CD4-positive, alpha-beta T cell treated with Interleukin-17A for 1 hour (primary cell): ENCODE results near the gene LRSAM1.

Experiments
- DNase-seq: peaks from one replicate; pipeline ENCODE4 v3.0.0-alpha.2; 2020

The LRSAM1 gene

DNA sequence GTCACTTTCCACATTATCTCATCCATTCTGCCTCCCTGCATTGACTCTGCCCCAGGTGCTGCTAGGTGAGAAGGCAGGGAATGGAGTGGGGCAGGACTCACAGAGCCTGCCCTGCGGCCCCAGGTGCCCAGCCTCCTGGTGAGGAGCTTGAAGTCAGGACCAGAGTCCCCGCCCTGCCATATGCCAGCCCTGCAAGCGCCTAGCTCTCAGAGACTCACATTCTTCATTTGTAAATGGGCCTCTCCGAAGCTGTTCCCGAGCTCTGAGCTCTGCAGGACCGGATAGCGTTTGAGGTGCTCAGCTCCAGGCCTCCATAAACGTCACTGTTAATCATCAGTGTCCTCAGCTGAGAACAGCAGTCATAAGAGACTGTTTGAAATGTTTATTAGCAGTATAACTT lies 85.7 kb downstream of the LRSAM1 start:
- DNase-seq = no peak

DNA sequence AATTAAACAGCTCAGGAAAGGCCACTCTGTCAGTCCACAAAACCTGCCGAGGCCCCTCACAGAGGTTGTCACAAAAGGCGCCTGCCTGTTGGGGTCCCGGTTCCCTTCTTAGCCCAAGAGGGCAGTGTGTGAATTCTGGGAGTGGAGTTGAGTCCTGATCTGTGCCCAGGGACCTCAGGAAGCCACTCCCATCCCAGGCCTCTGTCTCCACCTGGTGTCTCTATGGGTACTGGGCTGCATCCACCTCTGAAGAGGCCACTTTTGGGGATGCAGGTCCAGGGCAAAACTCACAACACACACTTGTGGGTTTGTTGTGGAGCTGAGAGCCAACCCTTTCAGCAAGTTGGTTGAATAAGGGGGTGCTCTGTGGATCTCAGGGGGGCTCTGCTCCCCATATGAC lies 86.5 kb downstream of the LRSAM1 start:
- DNase-seq = no peak

DNA sequence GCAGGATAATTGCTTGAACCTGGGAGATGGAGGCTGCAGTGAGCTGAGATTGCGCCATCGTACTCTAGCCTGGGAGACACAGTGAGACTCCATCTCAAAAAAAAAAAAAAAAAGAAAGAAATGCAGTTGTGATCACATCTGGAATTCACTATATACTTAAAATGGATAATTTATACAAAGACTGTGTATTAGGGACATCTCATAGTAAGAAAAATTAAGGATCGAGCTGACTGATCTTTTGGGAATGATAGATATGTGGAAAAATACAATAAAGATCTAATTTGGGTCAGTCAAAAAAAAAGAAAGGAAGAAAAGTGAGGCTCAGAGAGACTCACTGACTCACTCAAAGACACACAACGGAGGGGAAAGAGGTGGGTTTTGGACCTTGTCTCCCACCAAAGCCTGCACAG lies 87.5 kb downstream of the LRSAM1 start:
- DNase-seq = no peak

DNA sequence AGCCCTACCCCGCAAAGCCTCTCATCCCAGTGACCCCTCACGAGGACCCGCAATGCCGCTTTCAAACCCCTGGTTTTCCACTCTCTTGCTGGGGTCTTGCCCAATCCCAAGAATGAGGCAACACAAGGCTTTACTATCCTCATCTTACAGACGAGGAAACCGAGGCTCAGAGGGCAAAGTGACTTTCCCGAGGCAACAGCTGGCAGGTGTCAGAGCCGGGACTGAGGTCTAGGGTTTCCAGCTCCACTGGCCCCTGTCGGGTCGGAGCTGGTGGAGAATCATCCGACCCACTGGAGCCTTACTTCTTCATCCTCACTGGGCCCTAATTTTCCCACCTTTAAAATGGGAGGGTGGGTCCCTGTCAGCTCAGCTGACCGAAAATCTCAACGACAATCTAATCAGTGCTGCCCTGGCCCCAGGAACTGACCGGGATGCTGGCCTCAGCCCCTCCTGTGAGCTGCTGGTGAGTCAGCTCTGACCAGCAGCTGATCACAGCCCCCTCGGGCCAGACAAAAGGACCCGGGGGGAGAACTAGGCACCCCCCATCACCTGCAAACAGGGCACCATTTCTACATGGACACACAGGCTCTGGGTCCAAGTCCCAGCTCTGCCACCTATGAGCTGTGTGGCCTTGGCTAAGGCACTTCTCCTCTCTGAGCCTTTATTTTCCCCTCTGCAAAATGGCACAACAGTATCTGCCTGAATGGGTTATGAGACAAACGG lies 88.1 kb downstream of the LRSAM1 start:
- DNase-seq = no peak

DNA sequence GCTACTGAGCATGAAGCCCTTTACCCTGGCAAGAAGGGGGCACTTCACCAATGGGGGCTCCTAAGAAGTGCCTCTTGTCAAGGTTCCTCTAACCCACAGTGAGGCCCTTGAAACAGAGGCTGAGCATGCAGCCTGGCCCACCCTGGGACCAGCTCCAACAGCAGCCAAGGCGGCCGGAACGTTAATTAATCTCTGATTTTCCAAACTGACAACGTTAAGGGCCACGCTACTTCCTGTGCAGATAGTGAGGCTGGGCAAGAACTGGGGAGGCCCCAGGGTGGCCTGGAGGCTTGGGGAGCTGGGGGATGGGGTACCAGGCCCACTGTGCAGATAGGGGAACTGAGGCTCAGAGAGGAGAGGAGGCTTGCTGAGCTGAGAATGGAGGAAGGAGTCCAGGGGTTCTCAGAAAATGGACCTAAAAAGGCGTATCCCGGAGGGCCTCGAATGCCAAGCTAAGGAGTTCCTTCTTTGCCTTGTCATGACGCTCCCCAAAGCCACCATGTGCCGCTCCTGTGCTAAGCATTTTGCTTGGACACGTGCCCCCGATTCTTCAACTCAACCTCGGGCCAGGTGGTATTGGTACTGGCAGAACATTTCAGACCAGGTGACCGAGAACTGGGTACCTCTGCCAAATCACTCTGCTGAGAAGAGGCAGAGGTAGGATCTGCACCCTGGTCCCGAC lies 88.8 kb downstream of the LRSAM1 start:
- DNase-seq = no peak

DNA sequence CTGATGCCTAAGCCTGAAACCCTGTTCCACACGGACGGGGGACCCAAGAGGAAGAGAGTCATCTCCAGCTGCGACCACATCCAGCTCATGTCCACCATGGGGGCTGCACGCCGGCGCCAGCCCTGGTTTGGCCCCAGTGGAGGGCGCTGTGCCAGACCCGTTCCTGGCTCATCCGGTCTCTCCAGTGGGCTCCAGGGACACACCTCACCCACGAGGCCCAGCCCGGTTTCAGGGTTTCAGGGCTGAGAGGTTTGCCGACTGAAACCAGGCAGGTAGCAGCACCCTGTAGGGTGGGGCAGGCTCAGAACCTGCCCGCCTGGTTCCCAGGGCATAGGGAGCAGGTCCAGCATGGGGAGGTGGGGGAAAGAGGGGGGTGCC lies 89.3 kb downstream of the LRSAM1 start:
- DNase-seq = no peak

DNA sequence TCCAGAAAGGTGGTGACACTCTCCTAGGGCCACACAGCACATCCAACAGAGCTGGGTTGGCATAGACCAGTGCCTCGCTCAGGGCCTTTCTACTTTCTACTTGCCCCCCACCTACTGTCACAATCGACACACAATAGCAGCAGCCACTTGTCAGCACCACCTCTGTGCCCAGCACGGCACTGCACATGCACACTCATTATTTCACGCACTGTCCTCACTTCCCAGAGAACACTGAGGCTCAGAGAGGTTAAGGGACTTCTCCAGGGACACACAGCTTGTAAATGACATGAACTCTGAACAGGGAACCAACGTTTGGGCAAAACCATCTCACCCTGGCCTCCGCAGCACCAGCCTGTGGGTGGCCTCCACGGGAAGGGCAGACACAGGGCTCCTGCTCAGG lies 89.9 kb downstream of the LRSAM1 start:
- DNase-seq = no peak

DNA sequence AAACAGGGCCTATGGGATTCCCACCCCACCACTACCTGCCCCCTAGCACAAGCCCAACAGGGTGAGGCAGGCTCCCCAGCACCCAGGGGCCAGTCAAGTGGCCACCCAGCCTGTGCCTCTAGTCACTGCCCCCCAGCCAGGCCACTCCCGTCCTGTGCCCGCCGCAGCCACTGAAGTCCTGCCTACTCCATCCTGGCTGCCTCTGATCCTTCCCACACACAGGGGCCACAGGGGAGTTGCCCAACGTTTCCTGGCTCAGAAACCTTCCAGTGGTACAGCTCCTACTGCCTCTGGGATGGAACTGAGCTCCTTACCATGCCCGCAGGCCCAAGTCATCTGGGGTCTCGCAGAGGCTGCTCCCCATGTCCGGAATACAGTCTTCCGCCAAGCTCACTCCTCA lies 90.6 kb downstream of the LRSAM1 start:
- DNase-seq = no peak

DNA sequence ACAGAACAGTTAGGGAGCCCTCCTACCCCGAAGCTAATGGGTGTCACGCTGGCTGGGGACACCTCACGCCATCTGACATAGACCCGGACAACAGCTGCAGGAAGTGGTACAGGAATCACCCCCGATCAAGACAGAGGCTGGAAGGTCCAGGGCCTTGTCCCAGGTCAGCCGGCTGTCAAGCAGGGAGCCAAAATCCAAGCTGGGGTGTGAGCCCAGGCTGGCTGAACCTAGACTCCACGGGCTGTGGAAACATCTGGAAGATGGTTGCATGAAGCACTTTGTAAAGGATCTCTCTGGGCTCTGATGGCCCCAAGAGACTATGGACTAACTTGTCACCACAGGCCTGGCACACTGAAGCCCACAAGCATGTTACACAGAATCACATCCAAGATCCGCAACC lies 91.9 kb downstream of the LRSAM1 start:
- DNase-seq = no peak

DNA sequence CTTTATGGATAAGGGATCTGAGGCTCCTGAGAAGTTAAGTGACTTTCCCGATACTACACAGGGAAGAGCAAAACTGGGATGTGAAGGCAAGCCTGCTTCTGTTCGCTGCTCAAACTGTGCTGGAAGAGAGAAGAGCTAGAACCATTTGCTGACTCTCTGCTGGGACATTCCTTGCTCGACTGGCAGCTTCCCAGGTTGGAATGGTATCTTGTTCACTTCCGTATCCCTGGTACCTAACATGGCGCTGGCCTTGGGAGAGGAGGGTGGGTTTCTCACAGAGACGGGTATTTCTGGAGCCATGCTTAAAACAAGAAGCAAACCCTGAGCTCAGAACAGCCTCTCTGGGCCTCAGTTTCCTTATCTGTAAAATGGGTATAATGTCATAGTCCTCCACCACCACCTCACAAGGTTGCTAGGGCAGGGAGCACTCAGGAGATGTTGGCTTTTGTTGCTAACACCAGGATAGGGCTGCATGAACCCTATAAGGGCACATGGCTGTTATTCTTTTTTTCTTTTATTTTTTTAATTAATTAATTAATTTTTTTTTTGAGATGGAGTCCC lies 92.7 kb downstream of the LRSAM1 start:
- no peak for DNase-seq

DNA sequence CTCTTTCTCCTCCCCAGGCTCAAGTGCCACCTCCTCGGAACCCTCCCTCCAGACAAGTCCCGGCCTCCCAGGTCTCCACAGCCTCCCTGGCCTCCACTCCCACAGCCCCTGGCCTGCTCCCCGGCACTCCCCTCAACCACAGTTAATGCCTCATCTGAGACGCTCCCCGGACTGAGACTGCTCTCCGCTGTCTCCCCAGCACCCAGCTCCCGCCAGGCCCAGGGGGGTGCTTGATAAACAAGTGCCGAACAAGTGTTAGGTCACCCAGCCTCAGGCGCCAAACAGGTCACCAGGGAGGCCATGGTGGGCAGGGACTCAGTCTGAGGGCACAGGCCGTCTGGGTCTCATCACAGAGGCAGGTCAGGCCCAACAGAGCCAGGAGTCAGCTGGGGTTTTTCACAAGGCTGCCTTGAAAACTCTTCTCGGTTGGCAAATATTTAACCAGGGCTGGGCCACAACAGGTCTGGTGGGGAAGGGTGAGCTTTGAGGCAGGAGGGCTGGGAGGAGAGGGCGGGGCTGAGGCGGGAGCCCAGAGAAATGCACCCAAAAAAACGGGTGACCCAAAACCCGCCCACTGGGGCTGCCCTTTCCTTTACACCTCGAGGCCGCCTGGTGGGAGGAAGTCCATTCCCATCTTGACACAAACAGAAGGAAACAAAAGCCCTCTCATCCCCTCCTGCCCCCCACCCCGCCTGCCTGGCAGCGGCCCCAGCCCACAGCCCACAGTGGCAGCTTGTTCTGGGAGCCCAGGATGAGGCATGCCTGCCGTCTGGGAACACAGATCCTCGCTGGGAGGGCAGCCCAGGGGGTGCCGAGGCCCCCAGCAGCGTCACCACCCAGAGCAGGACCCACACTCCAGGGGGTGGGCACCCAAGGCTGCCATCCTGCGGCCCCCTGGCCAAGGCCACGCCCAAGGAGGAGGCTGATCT lies 94.2 kb downstream of the LRSAM1 start:
- DNase-seq = no peak

DNA sequence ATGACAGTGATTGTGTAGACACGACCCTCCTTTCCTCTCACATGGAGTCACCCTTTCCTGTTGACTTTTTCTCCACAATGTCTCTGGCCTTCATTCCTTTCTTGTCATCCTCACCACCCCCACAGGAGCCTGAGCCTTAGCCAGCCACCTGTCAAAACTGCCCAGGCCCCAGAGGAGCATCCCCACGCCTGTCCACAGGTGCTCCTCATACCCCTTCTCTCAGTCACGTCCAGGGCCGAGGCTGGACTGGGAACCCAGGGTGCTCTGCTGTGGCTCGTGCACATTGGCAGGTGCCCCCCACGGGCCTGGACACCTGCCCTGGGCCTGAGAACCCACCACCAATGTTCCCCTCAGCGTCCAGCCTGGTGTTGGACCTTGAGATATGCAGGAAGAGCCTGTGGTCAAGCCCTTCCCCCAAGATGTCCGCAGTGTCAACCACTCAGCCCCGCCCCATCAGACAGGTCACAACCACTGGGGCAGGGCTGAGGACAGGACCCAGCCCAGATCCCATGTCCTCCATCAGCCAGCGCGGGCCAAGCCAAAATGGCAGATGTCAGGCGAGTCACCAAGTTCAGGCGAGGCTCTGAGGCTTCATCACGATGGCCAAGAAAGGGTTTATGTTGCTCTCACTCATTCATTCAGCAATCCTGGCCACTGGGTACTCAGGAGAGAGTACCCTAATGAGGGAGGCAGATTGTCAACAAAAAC lies 95.0 kb downstream of the LRSAM1 start:
- no peak for DNase-seq

DNA sequence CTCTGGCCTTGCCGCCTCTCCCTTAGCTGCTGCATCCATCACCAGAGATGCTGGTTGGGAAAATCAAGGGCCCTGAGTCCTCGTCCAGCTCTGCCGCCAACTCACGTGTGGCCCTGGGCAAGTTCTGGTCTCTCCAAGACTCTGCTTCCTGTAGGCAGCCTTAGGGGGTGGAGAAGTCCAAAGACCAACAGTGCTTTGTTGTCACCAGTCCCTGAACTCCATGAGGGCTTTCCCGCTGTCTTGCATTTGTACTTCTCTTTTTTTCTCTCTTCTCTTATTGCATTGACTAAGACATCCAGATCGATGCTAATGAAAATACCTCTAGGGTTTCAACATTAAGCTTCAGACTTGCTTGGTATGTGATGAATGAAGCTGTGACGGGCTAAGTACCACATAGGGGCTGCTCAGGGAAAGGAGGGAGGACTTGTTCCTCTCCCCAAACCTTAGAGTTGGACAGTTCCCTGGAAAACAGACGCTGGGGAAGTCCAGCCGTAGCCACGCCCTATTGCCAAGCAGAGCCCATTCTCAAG lies 97.1 kb downstream of the LRSAM1 start:
- no peak for DNase-seq

DNA sequence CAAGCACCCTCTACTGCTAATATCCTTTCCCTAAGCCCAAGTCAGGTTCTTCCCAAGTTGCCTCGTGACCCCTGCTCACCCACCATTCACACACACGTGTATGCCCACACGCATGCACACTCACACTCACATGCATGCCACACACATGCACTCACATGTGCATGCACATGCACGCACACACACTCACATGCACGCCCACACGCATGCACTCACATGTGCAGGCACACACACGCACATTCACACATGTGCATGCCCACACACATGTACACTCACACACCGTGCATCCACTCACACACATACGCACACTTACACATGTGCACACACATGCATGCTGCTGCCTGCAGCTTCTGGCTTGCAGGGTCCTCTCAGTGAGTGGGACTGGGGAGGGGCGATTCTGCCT lies 97.9 kb downstream of the LRSAM1 start:
- no peak for DNase-seq

DNA sequence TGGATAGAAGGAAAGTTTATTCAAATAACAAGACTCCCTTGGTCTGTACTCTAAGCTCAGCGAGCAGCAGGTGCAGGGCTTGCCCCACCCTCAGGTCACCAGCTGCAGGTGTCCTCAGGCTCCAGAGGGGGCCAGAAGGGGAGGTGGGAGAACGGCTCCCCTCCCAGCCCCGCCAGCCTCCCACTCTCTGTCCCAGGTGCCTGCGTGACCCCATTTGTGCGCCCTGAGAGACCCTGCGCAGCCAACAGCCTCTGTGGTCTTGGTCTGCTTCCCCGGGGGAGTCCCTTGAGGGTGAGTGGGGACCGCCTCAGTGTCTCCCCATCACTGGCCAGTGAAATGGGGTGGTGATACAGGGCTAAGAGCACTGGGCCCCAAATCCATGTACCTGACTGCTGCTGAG lies 98.4 kb downstream of the LRSAM1 start:
- DNase-seq = no peak

DNA sequence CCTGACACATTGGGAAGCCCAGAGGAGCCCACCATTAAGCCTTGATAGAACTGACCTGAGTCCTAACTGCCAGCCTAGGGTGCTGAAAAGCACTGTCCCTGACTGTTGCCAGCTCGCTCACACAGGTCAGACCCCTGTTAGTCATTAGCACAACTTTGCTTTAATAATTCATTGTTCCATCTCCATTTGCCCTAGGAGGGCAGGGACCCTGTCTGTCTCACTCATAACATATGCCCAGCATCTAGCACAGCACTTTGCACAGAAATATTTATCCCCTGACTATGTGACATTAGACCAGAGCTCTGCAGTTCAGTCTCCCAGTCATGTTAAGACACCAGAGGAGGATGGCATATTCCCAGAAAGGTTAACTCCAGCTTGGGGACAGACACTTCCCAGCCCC lies 99.0 kb downstream of the LRSAM1 start:
- DNase-seq = no peak

DNA sequence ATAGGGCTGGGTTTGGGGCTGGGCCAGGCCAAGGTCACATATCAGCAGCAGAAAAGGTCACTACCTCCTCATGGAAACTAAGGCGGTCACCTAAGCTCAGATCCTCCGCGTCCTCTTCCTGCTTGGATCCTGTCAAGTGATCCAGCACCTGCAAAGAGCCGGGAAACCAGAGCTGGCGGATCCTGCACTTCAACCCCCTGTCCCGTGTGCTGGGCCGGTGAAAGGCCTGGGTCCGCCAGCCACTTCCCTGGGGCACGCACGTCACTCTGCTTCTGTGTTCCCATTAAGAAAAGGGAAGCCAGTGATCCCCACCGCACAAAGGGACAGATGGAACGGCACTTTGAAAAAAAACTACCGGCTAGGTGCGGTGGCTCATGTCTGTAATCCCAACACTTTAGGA lies 99.4 kb downstream of the LRSAM1 start:
- no peak for DNase-seq
